K562 treated with DMSO at 1 percent for 12 hours (cell line): ENCODE data around the gene NTSR2. TPM values are rescaled to one million over a fixed set of nuclear protein-coding genes. Genes with fewer than 3 reads are reported as not detected.

Source experiments
- total RNA-seq: library from RNA; unstranded; fragments of 300-600 nt; gene quantifications from 2 replicates; pipeline ENCODE4 v1.2.3, GENCODE V29; 2022; ENCODE audit not compliant: insufficient read depth

The NTSR2 gene, protein sequence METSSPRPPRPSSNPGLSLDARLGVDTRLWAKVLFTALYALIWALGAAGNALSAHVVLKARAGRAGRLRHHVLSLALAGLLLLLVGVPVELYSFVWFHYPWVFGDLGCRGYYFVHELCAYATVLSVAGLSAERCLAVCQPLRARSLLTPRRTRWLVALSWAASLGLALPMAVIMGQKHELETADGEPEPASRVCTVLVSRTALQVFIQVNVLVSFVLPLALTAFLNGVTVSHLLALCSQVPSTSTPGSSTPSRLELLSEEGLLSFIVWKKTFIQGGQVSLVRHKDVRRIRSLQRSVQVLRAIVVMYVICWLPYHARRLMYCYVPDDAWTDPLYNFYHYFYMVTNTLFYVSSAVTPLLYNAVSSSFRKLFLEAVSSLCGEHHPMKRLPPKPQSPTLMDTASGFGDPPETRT
- not detected in 2 replicates for total RNA-seq

DNA sequence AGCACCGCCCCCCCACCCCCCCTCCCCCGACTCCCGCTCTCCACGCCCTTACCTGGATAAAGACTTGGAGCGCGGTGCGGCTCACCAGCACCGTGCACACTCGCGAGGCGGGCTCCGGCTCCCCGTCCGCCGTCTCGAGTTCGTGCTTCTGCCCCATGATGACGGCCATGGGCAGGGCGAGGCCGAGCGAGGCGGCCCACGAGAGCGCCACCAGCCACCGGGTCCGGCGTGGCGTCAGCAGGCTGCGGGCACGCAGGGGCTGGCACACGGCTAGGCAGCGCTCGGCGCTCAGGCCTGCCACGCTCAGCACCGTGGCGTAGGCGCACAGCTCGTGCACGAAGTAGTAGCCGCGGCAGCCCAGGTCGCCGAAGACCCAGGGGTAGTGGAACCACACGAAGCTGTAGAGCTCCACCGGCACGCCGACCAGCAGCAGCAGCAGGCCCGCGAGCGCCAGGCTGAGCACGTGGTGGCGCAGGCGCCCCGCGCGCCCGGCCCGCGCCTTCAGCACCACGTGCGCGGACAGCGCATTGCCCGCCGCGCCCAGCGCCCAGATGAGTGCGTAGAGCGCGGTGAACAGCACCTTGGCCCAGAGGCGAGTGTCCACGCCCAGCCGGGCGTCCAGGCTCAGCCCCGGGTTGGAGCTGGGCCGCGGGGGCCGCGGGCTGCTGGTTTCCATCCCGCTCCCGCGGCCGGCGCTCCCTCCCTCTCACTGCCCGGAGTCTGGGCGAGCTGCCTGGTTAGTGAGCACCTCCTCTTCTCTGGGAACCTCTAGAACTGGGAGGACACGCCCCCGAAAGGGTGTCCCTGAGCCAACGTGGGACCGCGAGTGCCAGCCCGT is at the start of gene NTSR2:
NTSR2 (minus strand) TSS at position 742 of the 838 bp plus-strand sequence; CDS start at position 676, 66 bp downstream.

Other genes starting within 250 kb of the NTSR2 start
- gene E2F6, start 204.0 kb downstream of the NTSR2 start, total RNA-seq, result 17.0 and 28.9 TPM in 2 replicates
- gene GREB1, start 136.2 kb downstream of the NTSR2 start, total RNA-seq, result 0.82 and 1.1 TPM in 2 replicates
- 9.0 and 23.4 TPM in 2 replicates for gene LPIN1, start 76.4 kb upstream of the NTSR2 start, total RNA-seq